Stimulated activated CD8-positive, alpha-beta memory T cell treated with anti-CD3 and anti-CD28 coated beads, Interleukin-7, amount 100 ng/mL, for 24 hours (primary cell): ENCODE measurements around the gene ZNF280A.
"Not testable (repeated sequence)": the region's sequence is repeated elsewhere in the genome, so short reads cannot be mapped to it uniquely, and the experiment has no call there.

ENCODE experiments used
- DNase-seq: peaks from one replicate; pipeline ENCODE4 v3.0.0-alpha.2; 2020; ENCODE audit warnings: low read depth

The ZNF280A gene

GRCh38 chr22:22538226-22538989, 18.3 kb upstream of the ZNF280A start:
- DNase-seq: no peak

DNA sequence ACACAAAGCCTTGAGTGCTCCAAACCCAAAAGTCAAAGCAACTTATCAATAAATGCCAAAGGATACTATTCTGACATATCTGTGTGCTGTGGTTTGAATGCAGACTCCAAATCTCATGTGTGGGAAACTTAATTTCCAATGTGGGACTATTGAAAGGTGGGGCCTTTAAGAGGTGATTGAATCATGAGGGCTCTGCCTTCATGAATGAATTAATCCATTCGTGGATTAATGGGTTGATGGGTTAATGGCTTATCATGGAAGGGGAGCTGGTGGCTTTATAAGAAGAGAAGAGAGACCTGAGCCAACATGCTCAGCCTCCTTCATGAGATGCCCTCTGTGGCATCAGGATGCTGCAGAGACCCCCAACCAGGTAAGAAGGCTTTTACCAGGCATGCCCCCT, 16.8 kb upstream of the ZNF280A start:
- no peak for DNase-seq

DNA sequence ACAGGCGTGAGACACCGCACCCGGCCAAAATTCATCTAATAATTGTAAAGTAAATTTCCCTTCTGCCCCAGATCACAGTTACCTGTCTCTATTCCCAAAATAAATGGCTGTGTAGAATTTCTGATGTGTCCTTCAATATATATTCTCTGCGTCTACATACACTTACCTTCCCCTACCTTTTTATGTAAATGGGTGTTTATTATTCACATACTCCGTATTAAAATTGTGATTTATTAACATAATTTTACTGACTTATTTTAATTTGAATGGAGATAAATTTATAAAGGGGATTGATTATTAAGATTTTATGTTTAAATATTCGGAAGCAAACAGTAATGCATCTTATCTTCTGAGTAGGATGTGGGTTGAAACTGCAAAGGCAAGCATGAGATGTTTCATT, 16.4 kb upstream of the ZNF280A start:
- DNase-seq: no peak

- no peak for DNase-seq
These were observed 15.6 kb upstream of the ZNF280A start for GRCh38 chr22:22535662-22536061.

DNA sequence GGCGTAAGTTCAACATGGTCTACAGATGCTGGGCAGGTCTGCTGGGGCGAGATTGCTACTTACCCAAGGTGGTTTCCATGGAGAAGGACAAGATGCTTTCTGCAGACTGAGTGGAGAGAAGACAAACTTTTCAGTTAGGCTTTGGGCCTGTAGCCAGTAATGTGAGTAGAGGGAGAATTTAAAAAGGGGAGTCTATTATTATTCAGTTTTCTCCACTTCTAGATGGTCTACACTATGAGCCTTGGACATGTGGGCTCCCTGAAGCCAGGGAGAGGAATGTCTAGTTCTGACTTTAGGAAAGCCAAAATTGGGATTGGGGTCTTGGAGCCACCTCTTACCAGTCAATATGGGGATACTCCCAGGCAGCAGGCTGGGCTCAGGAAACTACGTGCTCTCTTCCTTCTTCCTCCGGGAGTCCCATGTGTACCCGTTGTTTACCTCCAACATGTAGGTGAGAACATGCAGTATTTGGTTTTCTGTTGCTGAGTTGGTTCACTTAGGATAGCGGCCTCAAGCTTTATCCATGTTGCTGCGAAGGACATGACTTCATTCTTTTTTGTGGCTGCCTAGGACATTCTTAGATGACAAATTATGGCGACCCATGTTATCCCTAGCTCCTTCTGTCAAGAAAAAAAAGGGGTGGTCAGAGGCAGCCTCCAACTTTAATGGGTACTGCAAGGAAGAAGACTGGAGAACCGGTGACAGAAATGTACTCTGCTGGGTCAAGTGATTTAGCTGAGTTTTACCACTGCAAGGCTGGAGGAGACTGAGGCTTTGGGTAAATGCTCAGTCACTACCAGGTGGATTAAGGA, 14.7 kb upstream of the ZNF280A start:
- no peak for DNase-seq

DNA sequence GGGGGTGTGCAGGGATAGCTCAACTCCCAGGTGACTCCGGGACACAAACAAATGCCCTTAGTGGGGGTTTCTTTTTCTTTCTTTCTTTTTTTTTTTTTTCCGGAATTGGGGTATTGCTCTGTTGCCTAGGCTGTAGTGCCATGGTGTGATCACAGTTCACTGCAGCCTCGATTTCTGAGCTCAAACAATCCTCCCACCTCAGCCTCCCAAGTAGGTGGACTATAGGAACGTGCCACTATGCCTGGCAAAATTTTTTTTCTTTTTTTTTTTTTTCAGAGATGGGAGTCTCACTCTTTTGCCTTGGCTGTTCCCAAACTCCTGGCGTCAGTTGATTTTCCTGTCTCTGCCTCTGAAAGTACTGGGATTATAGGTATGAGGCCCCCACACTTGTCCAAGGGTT, 13.8 kb upstream of the ZNF280A start:
- no peak for DNase-seq

DNA sequence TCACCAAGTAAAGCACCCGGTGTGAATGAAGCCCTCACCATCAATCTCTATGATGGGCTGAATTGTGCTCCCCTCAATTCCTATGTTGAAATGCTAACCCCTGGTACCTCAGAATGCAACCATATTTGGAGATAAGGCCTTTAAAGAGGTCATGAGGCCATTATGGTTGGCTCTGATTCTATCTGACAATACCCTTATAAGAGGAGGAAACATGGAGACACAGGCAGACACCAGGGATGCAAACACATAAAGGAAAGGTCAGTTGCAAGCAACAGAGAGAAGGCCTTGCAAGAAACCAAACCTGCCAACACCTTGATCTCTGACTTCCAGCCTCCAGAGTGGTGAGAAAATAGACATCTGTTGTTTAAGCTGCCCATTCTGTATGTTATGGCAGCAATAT, 13.3 kb upstream of the ZNF280A start:
- no peak for DNase-seq

DNA sequence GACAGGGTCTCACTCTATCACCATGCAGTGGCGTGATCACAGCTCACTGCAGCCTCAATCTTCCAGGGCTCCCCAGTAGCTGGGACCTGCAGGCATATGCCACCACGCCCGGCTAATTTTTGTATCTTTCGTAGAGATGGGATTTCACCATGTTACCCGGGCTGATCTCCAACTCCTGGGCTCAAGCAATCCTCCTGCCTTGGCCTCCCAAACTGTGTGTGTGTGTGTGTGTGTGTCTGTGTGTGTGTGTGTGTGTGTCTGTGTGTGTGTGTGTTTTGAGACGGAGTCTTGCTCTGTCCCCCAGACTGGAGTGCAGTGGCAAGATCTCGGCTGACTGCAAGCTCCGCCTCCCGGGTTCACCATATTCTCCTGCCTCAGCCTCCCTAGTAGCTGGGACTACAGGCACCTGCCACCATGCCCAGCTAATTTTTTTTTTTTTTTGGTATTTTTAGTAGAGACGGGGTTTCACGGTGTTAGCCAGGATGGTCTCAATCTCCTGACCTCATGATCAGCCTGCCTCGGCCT, 12.5 kb upstream of the ZNF280A start:
- not testable (repeated sequence) for DNase-seq

- DNase-seq: no peak
These were observed 11.9 kb upstream of the ZNF280A start for GRCh38 chr22:22531770-22532546.

- DNase-seq: no peak
These were observed 8.7 kb upstream of the ZNF280A start for GRCh38 chr22:22528780-22529179.

- DNase-seq: no peak
These were observed 7.2 kb upstream of the ZNF280A start for GRCh38 chr22:22527312-22527711.

GRCh38 chr22:22526125-22526912, 6.2 kb upstream of the ZNF280A start:
- DNase-seq: no peak

DNA sequence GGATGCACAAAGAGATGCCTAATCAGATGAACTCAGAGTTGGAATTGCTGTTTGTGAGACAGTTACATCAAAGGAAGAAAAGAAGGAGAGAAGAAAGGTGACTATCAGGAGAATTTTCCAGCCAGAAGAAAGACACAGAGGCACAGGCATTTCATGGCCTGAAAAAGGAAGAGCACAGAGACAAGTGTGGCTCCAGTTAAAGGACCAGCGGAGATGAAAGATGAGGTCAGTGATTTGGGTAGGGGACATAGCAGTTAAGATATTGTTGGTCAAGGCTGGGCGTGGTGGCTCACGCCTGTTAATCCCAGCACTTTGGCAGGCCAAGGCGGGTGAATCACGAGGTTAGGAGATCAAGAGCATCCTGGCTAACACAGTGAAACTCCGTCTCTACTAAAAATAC, 3.4 kb upstream of the ZNF280A start:
- no peak for DNase-seq

DNA sequence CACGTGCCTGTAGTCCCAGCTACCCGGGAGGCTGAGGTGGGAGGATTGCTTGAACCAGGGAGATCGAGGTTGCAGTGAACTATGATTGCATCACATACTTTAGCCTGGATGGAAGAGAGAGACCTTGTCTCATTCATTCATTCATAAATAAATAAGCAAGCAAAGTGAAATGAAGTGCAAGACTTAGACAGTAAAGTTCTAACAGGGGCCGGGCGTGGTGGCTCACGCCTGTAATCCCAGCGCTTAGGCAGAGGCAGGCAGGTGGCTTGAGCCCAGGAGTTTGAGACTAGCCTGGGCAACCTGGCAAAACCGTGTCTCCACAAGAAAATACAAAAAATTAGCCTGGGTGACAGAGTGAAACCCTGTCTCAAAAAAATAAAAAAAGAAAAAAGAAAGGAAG, 1.6 kb upstream of the ZNF280A start:
- no peak for DNase-seq

DNA sequence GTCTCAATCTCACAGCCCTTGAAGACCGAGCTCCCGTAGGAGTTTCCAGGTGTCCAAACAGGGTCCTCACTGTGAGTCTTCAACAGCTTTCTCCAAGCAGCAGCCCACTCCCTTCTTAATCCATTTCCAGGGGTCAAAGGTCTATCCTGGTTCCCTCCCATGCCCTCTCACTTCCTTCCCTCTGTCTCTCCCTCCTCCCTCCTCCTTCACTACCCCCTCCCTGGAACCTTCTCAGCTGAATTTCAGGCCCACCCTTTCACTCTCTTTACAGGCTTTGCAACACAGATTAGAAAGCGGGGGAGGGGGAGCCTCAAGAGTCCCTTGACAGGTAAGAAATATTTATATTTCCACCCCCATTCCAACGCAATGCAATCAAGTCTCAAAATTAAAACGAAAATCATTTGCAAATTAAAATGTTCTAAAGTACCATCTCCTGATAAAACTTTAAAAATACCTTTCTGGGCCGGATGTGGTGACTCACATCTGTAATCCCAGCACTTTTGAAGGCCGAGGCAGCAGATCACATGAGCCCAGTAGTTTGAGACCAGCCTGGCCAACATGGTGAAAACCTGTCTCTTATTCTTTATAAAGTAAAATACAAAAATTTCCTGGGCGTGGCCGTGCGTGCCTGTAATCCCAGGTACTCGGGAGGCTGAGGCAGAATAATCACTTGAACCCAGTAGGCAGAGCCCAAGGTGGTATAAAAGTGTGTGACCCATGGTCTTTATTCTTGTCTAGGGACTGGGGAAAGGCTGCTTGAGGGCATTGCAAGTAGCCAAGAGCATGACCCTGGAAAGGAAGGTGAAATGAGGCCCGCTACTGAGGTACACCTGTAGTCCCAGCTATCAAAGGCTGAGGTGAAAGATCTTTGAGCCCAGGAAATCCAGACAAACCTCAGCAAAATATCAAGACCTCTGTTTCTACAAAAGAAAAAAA, 865 bp upstream of the ZNF280A start:
- DNase-seq: no peak

DNA sequence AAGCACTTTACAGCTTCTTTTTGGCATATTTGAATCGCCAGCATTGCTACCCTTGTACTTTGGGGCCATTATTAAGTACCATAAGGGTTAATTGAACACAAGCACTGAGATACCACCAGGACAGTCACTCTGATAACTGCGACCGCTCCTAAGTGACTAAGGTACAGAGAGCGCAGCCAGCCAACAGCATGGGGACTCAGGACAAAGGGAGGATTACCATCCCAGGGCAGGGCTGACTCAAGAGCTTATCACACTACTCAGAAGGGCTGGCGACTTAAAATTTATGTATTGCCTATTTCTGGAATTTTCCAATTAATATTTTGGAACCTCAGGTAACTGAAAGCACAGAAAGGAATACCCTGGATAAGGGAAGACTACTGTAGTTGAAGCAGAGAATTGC, 479 bp downstream of the ZNF280A start:
- DNase-seq: no peak

DNA sequence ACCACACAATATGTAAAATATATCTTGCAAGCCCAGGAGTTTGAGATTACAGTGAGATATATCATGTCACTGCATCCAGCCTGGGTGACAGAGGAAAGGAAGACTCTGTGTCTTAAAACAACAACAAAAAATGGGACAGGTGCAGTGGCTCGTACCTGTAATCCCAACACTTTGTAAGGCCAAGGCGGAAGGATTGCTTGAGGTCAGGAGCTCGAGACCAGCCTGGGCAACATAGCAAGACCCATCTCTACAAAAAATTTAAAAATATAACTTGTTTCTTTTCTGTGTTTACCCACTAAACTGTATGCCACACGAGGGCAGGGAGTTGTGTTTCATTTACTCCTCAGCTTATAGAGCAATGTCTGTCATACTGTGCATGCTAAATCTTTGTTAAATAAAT, 3.1 kb downstream of the ZNF280A start:
- no peak for DNase-seq

- no peak for DNase-seq
These were observed 4.2 kb downstream of the ZNF280A start for GRCh38 chr22:22515890-22516289.

DNA sequence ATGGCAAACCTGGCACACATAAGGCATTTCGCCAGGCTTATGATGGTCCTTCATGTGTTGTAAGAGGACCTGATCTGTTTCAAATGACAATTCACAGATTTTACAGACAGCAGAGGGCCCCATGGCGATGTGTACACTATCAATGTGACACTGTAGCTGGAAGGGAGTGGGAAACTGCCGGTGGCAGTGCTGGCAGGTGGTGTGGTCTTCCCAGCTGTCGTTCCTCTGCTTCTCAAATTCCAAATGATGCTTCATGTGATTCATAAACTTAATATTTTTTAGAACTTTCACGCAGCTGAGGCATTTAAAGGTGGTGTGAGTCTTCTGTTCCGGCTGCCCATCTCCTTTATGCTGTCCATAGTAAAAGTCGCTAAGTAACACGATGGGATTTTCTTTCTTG, 5.6 kb downstream of the ZNF280A start:
- not testable (repeated sequence) for DNase-seq

DNA sequence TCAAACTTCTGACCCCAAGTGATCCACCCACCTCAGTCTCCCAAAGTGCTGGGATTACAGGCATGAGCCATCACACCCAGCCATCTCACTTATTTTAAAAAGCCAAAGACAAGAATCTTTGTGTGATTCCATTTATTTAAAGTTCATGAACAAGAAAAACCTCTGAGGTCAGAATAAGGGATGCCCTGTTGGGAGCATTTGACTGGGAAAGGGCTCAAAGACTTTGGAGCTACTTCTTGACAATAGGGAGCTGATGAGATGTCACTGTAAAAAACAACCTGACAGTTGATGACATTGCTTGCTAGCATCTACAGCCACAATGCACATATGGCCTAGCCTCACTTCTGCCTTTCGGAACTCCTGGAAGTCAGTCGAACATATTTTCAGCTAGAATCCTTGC, 6.5 kb downstream of the ZNF280A start:
- DNase-seq: no peak

DNA sequence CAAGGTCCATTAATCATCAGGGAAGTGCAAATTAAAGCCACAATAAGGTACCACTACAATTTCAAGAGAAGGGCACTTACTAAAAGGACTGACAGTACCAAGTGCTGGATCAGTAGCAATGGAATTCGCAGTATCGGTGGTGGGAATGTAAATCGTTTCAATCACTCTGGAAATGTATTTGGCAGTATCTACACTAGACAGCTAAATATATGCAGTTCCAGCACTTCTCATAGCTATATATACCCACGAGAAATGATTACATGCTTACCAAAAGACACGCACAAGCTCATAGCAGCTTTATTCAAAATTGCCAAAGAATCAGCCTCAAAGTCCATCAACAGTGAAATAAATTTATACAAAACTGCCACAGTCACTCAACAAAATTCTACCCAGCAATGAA, 7.1 kb downstream of the ZNF280A start:
- DNase-seq: no peak
